ENCODE measurements around the gene RRM2. TPM values are rescaled to one million over a fixed set of nuclear protein-coding genes. Genes with fewer than 3 reads are reported as not detected.

The RRM2 gene
- total RNA-seq = 20.0 and 32.1 TPM in 2 replicates

GRCh38 chr2:10122500-10123280 is at the start of gene RRM2:
RRM2 (plus strand) TSS chr2:10122739; CDS start chr2:10122799, 60 bp downstream.

GRCh38 chr2:10079870-10080535 is 42.5 kb upstream of the RRM2 start, which contains the start of gene CYS1:
CYS1 (minus strand) TSS chr2:10080411; CDS start chr2:10080223, 188 bp downstream.

Small RNAs within 50 kb of the gene (small RNA-seq; reads per million reads assigned to genes)
- not detected for gene RF00410
- gene RF00568 = not detected

Other genes with a start within 250 kb of the RRM2 start
- 0.54 and 0.78 TPM in 2 replicates for gene GRHL1, start 171.0 kb upstream of the RRM2 start, total RNA-seq
- gene KLF11, start 79.2 kb upstream of the RRM2 start, total RNA-seq = 5.4 and 7.7 TPM in 2 replicates
- gene CYS1, start 42.3 kb upstream of the RRM2 start, total RNA-seq = 5.0 and 8.3 TPM in 2 replicates
- gene HPCAL1, start 180.2 kb downstream of the RRM2 start, total RNA-seq = 20.6 and 24.1 TPM in 2 replicates